Loucy (cell line): Measurements from ENCODE around the gene MDN1.
A peak's percentile ranks its signal among the peaks of the same experiment; 100 is the strongest.

Source experiments
- H2AFZ ChIP-seq: fragments of 200-600 bp; sonication (generic); 2 replicates; pipeline ENCODE4 v1.6.0; 2016; ENCODE audit warnings: antibody characterized with exemption, mild to moderate bottlenecking, low read length, moderate library complexity
- H3F3A ChIP-seq: fragments of 200-600 bp; 2 replicates; pipeline ENCODE4 v1.6.0; 2016; ENCODE audit warnings: antibody characterized with exemption, low read depth, mild to moderate bottlenecking
- H3K27me3 ChIP-seq: fragments of 200-600 bp; sonication (generic); 2 replicates; pipeline ENCODE4 v1.6.1; 2014; ENCODE audit warnings: low read length, mild to moderate bottlenecking; ENCODE audit not compliant: insufficient read depth, poor library complexity, severe bottlenecking
- H3K36me3 ChIP-seq: fragments of 200-600 bp; sonication (generic); 2 replicates; pipeline ENCODE4 v1.6.1; 2016; ENCODE audit warnings: low read length; ENCODE audit not compliant: insufficient read depth
- H3K4me1 ChIP-seq: fragments of 200-600 bp; sonication (generic); 2 replicates; pipeline ENCODE4 v1.5.1; 2014; ENCODE audit warnings: low read length, mild to moderate bottlenecking; ENCODE audit not compliant: insufficient read depth, poor library complexity, severe bottlenecking
- H3K4me2 ChIP-seq: fragments of 200-600 bp; sonication (generic); 2 replicates; pipeline ENCODE4 v1.6.0; 2014; ENCODE audit warnings: antibody characterized with exemption, low read length, low read depth, mild to moderate bottlenecking; ENCODE audit not compliant: poor library complexity, severe bottlenecking
- H3K4me3 ChIP-seq: fragments of 200-600 bp; sonication (generic); 2 replicates; pipeline ENCODE4 v1.5.1; 2014; ENCODE audit warnings: low read length, mild to moderate bottlenecking, mixed read lengths; ENCODE audit not compliant: poor library complexity, severe bottlenecking
- H3K79me2 ChIP-seq: fragments of 200-600 bp; sonication (generic); 2 replicates; pipeline ENCODE4 v1.6.1; 2014; ENCODE audit warnings: low read length; ENCODE audit not compliant: insufficient read depth
- H3K9ac ChIP-seq: fragments of 200-600 bp; sonication (generic); 2 replicates; pipeline ENCODE4 v1.6.0; 2014; ENCODE audit warnings: mild to moderate bottlenecking, low read depth, low read length, moderate library complexity; ENCODE audit not compliant: poor library complexity, severe bottlenecking
- H3K9me2 ChIP-seq: fragments of 200-600 bp; sonication (generic); replicated peaks from 2 replicates; pipeline ENCODE4 v1.6.1; 2016; ENCODE audit warnings: low read depth, low read length, mixed read lengths
- H3K9me3 ChIP-seq: fragments of 200-600 bp; sonication (generic); 2 replicates; pipeline ENCODE4 v1.6.1; 2014; ENCODE audit warnings: mild to moderate bottlenecking, antibody characterized with exemption, low read length, low read depth; ENCODE audit not compliant: insufficient read depth
- H4K20me1 ChIP-seq: fragments of 200-600 bp; sonication (generic); 2 replicates; pipeline ENCODE4 v1.6.0; 2014; ENCODE audit warnings: antibody characterized with exemption, low read length, mild to moderate bottlenecking; ENCODE audit not compliant: insufficient read depth, poor library complexity, severe bottlenecking
- EZH2phosphoT487 ChIP-seq: fragments of 200-600 bp; IDR thresholded peaks from 2 replicates; pipeline ENCODE4 v1.6.1; 2018; ENCODE audit warnings: antibody characterized with exemption, mild to moderate bottlenecking, moderate library complexity, borderline replicate concordance
- TF ChIP-seq, protein P1 (sequence below): fragments of 200-600 bp; sonication (generic); conservative IDR thresholded peaks from 2 replicates; pipeline ENCODE4 v1.5.1; 2014; ENCODE audit warnings: mild to moderate bottlenecking, antibody characterized with exemption, low read length

The MDN1 gene

DNA sequence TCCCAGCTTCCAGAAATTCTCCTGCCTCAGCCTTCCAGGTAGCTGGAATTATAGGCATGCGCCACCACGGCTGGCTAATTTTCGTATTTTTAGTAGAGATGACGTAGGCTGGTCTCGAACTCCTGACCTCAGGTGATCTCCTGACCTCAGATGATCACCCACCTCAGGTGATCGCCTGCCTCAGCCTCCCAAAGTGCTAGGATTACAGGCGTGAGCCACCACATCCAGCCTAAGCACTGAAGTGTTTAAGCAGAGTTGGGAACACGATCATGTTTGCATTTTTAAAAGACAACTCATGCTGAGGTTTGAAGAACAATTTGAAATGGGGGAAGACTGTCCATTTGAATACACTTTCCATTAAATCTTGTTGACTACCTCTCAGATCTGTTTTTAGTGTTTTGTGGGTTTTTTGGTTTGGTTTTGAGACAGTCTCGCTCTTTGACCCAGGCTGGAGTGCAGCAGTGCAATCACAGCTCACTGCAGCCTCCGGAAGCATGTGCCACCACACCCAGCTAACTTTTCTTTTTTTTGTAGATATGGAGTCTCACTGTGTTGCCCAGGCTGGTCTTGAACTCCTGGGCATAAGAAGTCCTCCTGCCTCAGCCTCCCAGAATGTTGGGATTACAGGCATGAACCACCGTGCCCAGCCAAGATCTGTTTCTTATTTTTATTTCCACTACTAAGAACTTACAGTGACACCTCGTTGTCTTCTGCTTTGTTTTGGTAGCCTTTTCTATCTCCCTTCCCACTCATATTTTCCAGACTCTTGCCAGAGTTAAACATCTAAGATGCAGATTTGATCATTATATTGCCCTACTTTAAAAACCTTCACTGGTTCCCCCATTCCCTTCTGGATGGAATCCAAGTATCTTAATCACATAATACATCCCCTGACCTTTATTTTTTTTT, 15.5 kb upstream of the MDN1 start:
- no peak overlapping the region for H2AFZ ChIP-seq
- no peaks in the 10 kb centered on the region for H3K9me3 ChIP-seq
- no peak overlapping the region for H3K4me2 ChIP-seq
- no peak overlapping the region for H3K9ac ChIP-seq
- H3F3A ChIP-seq, result no peaks in the 10 kb centered on the region
- no peaks in the 10 kb centered on the region for H3K9me2 ChIP-seq
- H3K4me1 ChIP-seq, result peaks cover 13% of the 10 kb centered on the region
- H3K4me3 ChIP-seq, result no peak overlapping the region
- H3K36me3 ChIP-seq, result no peaks in the 10 kb centered on the region
- no peaks in the 10 kb centered on the region for H3K27me3 ChIP-seq
- TF ChIP-seq, protein P1, sequence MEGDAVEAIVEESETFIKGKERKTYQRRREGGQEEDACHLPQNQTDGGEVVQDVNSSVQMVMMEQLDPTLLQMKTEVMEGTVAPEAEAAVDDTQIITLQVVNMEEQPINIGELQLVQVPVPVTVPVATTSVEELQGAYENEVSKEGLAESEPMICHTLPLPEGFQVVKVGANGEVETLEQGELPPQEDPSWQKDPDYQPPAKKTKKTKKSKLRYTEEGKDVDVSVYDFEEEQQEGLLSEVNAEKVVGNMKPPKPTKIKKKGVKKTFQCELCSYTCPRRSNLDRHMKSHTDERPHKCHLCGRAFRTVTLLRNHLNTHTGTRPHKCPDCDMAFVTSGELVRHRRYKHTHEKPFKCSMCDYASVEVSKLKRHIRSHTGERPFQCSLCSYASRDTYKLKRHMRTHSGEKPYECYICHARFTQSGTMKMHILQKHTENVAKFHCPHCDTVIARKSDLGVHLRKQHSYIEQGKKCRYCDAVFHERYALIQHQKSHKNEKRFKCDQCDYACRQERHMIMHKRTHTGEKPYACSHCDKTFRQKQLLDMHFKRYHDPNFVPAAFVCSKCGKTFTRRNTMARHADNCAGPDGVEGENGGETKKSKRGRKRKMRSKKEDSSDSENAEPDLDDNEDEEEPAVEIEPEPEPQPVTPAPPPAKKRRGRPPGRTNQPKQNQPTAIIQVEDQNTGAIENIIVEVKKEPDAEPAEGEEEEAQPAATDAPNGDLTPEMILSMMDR, result no peak
- TF ChIP-seq EZH2phosphoT487, result no peak
- peaks cover 12% of the 10 kb centered on the region for H4K20me1 ChIP-seq
- H3K79me2 ChIP-seq, result peaks cover 33% of the 10 kb centered on the region

DNA sequence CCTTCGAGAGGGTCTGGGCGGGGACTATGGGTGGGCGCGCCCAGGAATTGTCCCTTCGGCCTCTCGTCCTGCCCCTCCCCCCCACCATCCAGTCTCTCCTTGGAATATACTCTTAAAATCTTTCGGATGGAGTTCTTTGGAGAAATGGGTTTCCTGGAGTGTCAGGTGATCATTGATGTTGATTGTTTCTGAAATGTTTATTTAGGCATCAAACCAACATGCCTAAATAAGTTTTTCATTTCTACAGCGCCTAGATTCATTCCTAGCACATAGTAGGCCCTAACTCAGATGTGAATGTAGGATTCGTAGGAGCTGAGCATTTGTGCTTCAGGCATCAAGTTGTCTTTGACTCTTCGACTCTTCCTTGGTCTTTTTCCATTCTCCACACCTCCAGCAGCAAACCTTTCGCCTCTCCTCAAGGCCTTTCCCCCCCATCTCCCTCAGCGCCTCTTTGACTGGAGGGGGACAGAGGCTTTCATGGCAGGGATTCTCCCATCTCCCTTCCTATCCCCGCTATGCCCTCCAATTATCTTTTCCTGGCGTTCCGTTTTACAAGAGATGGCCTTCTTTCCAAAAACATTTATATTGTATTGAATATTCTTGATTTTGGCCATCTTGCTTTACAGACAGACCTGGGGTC, 10.7 kb upstream of the MDN1 start:
- Histone ChIP-seq H3K9me2 (no peaks in the 10 kb centered on the region), H3K9me3 (no peaks in the 10 kb centered on the region), H3K36me3 (no peaks in the 10 kb centered on the region), H3K4me1 (peaks cover 16% of the 10 kb centered on the region), H3K4me2 (peak overlapping the region; percentile 93), H4K20me1 (peaks cover 15% of the 10 kb centered on the region), H3K9ac (peak overlapping the region; percentile 92), H3F3A (no peaks in the 10 kb centered on the region), H2AFZ (peak overlapping the region; percentile 67), H3K79me2 (peaks cover 28% of the 10 kb centered on the region), H3K4me3 (peak overlapping the region; percentile 92), H3K27me3 (no peaks in the 10 kb centered on the region)
- no peak for TF ChIP-seq EZH2phosphoT487
- TF ChIP-seq, protein P1, result no peak

DNA sequence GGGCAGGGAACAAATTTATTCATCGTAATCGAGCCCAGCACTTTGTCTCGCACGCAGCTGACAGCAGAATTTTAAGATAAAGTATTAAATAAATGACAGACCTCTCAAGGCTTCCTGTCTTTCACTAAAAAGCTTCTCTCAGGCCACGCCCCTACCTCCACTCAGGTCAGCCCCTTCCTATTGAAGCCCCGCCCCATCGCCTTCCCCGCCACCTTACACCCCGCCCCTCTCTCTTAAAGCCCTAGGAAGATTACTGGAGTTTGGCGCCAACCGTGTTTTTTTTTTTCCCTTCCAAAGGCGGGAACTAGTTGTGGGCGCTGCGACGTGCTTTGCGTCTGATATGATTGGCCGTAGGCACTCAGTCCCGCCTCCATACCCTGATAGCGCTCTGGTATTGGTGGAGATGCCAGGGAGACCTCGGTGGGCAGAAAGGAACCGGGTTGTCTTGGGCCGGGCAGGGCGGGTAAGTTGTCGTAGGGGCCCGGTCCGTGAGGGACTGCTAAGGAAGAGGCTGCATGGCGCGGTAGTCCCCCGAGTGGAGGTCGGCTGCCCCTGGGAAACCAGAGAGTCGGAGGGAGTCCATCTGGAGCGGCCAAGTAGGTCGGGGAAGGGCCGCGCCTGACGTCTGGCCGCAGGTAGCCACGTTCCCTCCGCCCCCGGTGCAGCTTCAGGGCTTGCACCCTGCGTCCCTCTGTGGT, 10.0 kb upstream of the MDN1 start, which contains the start of gene CASP8AP2:
CASP8AP2 (plus strand) TSS at position 409 of the 698 bp plus-strand sequence.
- peak within 1 kb of the TSS; percentile 88 for H2AFZ ChIP-seq
- TF ChIP-seq, protein P1, result no peak
- no peak for TF ChIP-seq EZH2phosphoT487

More for the DNA sequence above, 10.0 kb upstream of the MDN1 start, which contains the start of gene CASP8AP2:
- Histone ChIP-seq H3K9ac (peak within 1 kb of the TSS; percentile 92), H3F3A (no peaks in the 10 kb centered on the region), H3K9me3 (no peaks in the 10 kb centered on the region), H3K27me3 (no peaks in the 10 kb centered on the region), H3K9me2 (no peaks in the 10 kb centered on the region), H3K4me2 (peak within 1 kb of the TSS; percentile 93), H3K79me2 (peaks cover 28% of the 10 kb centered on the region), H3K4me3 (peak within 1 kb of the TSS; percentile 92), H3K4me1 (peaks cover 16% of the 10 kb centered on the region), H4K20me1 (peaks cover 15% of the 10 kb centered on the region), H3K36me3 (no peaks in the 10 kb centered on the region)
